Measurements from ENCODE around the gene TSFM.

The TSFM gene

DNA sequence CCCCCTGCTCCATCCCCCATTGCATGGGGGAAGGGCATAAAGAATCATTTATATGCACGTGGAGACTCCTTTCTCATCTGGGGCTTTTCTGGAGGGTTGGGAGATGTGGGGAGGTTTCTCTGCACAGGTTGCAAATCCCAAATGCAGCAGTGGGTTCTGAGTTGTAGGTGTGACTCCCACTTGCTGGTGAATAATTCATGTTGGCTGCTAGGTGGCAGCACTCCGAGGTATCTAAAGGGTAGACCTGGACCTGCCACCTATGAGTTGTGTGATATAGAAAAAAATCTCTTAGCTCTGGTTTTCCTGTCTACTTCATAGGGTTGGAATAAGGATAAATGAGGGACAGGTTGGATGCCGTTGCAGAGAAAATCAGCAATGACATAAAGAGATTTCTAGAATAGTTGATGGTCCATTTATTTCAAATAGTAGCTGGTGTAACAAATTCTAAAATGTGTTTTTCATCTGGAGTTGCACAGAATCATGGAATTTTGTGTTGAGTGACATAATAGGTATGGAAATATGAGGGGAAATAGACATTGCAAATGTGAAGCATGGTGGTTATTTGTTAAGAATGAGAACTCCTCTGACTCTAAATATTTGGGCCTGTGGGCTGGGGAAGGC lies 23.1 kb upstream of the TSFM start:
- no peak for DNase-seq (ENCODE audit: low read depth, low spot score)
- POLR2A ChIA-PET: no interaction called here
- CTCF ChIA-PET: interaction anchor here (0.7 to 1.9 kb wide), 11 partner anchors 8 to 138 kb away, joined by 3 to 10 read pairs (median 4); partner anchors contain the start of genes CYP27B1 and TSFM
- TF ChIP-seq, protein P1, sequence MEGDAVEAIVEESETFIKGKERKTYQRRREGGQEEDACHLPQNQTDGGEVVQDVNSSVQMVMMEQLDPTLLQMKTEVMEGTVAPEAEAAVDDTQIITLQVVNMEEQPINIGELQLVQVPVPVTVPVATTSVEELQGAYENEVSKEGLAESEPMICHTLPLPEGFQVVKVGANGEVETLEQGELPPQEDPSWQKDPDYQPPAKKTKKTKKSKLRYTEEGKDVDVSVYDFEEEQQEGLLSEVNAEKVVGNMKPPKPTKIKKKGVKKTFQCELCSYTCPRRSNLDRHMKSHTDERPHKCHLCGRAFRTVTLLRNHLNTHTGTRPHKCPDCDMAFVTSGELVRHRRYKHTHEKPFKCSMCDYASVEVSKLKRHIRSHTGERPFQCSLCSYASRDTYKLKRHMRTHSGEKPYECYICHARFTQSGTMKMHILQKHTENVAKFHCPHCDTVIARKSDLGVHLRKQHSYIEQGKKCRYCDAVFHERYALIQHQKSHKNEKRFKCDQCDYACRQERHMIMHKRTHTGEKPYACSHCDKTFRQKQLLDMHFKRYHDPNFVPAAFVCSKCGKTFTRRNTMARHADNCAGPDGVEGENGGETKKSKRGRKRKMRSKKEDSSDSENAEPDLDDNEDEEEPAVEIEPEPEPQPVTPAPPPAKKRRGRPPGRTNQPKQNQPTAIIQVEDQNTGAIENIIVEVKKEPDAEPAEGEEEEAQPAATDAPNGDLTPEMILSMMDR (IDR thresholded peaks at IDR 0.05; ENCODE audit: insufficient read depth, low read length, missing control alignments): peak; percentile 28
- no peak overlapping the region for H3K4me3 ChIP-seq (ENCODE audit: low read depth, low read length)

DNA sequence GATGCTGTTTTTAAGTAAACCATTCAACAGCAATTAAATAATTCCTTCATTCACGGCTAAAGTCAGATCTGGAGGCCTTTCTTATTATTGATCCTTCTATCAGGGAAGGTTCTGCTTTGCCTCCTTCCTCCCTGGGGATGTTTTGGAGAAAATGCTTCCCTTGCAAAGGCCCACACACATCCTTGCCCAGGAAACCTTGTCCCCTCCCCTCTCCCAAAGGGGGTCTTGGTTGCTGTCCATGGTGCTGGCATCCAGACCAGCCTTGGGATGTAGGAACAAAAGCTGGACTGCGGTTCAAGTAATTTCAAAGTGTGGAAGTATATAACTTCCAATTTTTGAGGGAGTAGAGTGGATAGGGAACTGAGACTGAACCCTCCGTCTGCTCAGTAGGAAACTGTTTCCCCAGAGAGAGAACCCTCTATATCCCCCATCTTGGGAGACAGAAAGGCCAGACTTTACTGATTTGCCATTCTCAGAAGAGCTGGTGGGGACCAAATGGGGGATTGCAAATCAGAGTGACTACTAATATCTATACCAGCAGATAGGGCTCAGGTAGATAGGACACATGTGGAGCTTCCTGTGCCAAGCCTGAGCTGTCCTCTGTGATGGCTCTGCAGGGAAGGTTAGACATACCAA lies 22.1 kb upstream of the TSFM start:
- no peak for DNase-seq (ENCODE audit: low read depth, low spot score)
- ChIA-PET POLR2A (no interaction called here), CTCF (interaction anchor here (0.6 to 1.9 kb wide), 8 partner anchors 8 to 145 kb away, joined by 3 to 10 read pairs (median 3); partner anchors contain the start of genes CDK4, EEF1AKMT3 and METTL1)
- TF ChIP-seq, protein P1 (IDR thresholded peaks at IDR 0.05; ENCODE audit: insufficient read depth, low read length, missing control alignments): no peak
- H3K4me3 ChIP-seq (ENCODE audit: low read depth, low read length): no peak overlapping the region

- TF ChIP-seq, protein P1 (IDR thresholded peaks at IDR 0.05; ENCODE audit: insufficient read depth, low read length, missing control alignments): no peak
- CTCF ChIA-PET: interaction anchor here (0.7 to 2.2 kb wide), 3 partner anchors 9 to 177 kb away, joined by 3 to 6 read pairs (median 4); partner anchors contain the start of gene CDK4
- no peak overlapping the region for H3K4me3 ChIP-seq (ENCODE audit: low read depth, low read length)
- POLR2A ChIA-PET: no interaction called here
- no peak for DNase-seq (ENCODE audit: low read depth, low spot score)
Observed at GRCh38 chr12:57761391-57761998, 21.1 kb upstream of the TSFM start.

GRCh38 chr12:57762463-57762862 lies 20.1 kb upstream of the TSFM start:
- POLR2A ChIA-PET: no interaction called here
- CTCF ChIA-PET: interaction anchor here (2.2 kb wide), 1 partner anchor 178 kb away, joined by 6 read pairs; no protein-coding TSS in a partner anchor
- H3K4me3 ChIP-seq (ENCODE audit: low read depth, low read length): no peak overlapping the region
- TF ChIP-seq, protein P1 (IDR thresholded peaks at IDR 0.05; ENCODE audit: insufficient read depth, low read length, missing control alignments): no peak
- DNase-seq (ENCODE audit: low read depth, low spot score): no peak

DNA sequence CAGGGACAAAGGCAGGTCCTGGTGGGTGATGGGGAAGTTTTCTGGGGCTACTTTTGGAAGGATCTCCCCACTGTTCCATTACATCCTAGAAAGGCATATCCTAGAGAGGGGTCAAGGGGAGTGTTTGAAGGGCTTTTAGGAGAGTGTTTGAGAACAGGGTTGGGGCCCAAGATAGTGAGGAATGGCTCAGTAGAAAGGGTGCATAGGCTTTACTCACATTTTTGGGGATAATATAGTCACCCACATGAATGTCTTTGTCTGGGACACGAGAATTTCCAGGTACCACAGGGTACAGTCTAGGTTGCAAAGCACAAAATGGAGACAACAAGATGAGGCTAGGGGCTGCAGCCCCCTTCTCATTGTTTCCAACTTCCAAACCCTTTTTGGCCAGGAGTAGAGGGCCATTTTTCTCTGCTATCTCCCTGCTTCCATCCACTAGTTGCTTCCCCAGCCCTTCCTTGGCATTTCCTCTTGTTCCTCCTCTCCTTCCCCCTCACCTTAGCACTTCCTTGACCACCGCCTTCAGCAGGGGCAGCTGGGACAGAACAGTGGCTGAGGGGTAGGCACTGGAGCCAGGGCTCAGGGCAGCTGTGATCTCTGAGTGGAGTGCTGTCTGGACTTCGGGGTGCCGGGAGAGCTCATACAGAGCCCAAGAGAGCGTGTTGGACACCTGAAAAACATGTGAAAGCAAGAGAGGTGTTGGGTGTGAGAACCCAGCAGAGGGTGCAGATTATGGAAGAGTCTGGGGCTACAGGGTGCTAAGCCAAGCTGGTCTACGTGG lies 18.5 kb upstream of the TSFM start:
- DNase-seq (ENCODE audit: low read depth, low spot score): no peak
- no peak overlapping the region for H3K4me3 ChIP-seq (ENCODE audit: low read depth, low read length)
- TF ChIP-seq, protein P1 (IDR thresholded peaks at IDR 0.05; ENCODE audit: insufficient read depth, low read length, missing control alignments): no peak
- CTCF ChIA-PET: interaction anchor here (0.9 to 5.4 kb wide), 11 partner anchors 8 to 180 kb away, joined by 3 to 44 read pairs (median 3); no protein-coding TSS in a partner anchor
- POLR2A ChIA-PET: no interaction called here
